ENCODE measurements around the gene INTS11.
A peak's percentile ranks its signal among the peaks of the same experiment; 100 is the strongest.

INTS11 gene

DNA sequence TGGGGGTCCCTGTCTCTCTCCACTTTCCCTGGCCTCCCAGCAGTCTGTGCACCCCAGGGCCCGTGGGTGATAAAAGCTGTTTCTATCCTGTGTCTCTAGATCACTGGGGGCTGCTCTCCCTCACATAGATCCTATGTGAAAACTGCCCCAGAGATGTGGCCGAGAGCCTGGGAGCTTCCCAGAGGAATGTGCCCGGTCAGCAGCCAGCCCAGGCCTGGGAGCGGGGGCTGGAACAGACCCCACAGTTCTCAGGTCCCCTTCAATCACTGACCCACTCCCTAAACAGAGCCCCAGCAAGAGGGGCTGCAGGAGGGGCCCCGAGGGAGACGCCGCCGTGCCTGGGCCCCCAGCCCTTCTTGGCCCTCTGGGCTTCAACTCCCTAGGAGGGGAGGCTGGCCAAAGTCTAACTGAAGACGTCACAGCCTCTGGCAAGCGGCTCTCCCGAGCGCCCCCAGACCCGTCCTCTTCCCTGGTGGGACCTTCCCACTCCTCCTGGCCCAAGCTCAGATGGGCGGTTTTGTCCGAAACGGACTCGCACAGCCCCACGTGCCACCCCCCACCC, 33.5 kb upstream of the INTS11 start:
- no peak for DNase-seq

DNA sequence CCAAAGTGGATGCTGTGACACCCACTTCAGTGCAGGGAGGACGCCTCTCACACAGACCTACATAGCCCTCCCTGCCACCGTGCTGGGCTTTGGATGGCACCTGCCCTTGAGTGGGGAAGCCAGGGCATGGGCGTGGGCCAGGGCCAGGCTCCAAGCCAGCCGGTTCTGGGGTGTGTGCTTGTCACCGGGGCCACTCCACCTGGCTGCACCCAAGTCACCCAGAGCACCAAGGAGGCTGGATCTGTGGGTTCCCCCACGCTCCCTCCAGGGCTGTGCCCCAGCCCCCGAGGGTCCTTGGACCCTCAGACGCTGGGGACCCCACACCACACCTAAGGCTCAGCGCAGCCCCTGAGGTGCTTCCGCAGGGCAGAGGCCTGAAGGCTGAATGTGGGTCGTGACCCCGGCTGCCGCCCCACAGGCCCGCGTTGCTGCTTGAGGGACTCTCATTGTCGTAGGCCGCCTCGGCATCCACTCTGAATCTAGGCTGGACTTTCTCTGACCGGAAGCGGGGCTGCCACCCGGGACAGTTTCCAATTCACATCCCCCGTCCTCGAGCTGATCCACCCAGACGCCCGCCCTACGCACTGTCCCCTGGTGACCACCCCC, 32.4 kb upstream of the INTS11 start:
- no peak for DNase-seq

DNA sequence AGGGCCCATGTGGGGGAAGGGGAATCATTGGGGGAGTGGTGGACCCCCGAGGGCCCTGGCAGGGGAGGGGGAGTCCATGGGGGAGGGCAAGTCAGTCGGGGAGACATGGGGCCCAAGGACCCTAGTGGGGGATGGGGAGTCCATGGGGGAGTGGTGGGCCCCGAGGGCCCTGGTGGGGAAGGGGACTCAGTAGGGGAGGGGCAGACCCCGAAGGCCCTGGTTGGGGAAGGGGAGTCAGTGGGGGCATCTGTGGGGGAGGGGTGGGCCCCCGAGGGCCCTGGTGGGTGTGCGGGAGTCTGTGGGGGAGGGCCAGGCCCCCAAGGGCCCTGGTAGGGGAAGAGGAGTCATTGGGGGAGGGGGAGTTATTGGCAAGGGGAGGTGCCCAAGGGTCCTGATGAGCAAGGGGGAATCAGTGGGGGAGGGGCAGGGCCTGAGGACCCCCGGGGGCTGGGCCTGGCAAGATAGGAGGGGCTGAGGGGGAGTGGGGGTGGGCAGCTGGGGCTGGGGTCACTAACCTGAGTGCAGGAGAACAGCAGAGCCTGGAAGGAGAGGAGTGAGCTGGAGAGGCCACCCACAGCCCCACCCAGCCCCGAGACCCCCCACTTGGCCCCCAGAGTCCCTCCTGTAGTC, 31.8 kb upstream of the INTS11 start:
- no peak for DNase-seq

DNA sequence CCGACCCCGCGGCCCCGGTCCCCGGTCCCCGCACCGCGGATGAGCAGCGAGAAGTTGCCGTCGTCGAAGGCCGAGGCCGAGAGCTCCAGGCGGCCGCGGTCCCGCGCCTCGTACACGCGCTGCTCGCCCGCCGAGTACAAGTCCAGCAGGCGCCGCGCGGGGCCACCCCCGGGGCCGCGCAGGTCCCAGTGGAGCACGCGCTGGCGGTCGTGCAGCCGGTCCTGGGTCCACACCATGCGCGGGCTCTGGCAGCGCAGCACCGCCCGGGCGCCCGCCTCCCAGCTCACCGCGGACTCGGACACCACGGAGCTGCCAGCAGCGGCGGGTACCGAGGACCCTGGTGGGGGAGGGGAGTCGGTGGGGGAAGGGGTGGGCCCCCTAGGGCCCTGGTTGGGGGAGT, 31.0 kb upstream of the INTS11 start:
- no peak for DNase-seq

- peak in 1 of 2 donors; percentile 26 for DNase-seq
Measured at GRCh38 chr1:1354271-1355247, 30.1 kb upstream of the INTS11 start.

DNA sequence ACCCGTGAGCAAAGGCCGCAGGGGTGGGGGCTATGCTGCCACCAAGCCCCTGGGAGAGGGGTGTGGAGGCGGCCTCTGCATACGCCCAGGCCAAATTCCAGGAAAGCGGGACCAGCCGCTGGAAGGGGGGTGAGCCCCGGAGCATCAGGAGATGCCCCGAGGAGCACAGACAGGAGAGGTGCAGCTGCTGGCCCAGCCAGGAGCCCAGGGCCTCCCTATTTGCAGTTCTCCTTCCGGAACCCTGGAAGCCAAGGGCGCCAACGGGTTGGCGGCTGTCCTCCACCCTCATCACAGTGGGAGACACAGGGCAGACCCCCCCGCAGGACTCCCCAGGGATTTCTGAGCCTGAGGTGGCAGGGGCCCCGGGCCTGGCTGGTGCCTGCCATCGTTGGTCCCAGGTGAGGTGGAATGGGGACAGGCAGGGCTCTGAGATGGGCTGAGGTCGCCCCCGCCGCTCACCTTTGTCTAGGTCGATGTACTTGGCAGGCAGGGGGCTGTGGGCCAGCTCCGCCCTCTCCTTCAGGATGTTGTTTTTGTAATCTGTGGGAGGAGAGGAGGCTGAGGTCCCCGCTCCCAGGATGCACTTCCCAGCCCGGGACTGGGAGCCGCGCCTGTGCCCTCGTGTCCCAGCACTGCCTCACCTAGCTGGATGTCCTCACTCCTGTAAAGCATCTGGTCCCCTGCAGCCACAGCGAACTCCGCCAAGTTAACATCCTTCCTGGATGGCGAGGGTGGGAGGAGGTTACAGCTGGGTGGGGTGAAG, 29.1 kb upstream of the INTS11 start:
- no peak for DNase-seq

DNA sequence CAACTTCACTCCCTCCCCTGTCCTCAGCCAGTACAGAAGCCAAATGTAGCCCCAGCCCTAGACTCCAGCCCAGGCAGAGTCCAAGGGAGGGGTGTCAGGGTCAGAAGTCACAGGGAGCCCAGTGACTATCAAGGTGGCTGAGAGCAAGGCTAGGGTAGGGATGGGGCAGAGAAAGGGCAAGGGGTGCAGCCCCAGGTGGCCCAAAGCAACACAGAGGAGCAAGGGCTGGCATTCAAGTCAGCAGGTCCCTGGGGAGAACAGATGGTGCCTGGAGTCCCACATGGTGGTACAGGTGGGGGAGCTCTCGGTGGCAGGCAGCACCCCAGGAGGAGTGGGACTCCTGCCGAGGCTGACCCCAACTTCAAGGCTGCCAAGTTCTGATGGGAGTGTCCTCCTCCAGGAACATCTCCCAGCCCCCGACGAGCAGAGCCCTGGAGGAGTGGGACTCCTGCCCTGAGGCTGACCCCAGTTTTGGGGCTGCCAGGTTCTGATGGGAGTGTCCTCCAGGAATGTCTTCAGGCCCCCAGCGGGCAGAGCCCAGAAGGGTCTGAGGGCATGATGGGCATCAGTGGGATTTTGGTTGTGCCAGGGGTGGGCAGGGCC, 28.4 kb upstream of the INTS11 start:
- DNase-seq, result no peak

DNA sequence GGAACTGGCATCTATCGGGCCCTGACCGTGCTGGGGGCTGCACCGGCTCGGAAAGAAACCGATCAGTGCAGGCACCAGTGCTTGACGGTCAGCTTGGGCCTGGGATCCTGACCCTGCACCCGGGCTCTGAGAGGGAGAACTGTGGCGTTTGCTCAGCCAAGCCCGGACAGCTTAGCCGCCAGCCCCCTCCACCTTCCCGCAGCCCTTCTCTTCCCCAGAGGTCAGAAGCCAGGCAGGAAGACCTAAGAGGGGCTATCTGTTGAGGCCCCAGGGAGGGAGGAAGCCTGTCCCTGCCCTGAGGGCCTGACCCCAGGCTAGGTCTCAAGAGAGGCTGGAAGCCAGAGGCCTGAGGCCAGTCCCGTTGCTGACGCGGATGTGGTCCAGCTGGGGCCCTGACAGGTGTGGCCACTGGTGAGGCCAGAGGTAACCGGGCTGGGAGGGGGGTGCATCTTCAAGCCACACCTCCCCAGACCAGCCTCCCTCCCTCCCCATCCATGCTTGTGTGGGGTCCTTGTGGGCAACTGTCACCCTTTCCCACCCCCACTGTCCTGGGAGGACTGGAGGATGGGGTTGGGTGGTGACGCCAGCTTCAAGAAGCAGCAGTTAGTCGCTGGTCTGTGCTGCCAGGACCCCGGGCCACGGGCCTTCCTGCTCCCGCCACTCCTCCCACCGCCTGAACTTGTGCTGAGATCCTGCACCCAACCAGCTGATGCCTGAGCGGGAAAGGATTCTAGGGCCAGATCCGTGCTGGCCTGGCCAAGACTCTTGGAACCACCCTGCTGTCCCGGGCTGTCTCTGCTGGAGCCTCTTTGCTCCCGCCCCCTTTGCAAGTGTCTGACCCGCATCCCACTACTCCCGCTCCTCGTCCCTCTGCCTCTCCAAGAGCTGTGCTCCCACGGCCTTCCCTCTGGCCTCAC, 27.3 kb upstream of the INTS11 start:
- no peak for DNase-seq

- peak; percentile 66 to 73 for DNase-seq
Measured at GRCh38 chr1:1349256-1350012, 25.0 kb upstream of the INTS11 start, which contains the start of gene DVL1. TSS of gene DVL1 (minus strand) at chr1:1349418. CDS start at chr1:1349065, 353 bp downstream.

GRCh38 chr1:1348420-1349255, 24.2 kb upstream of the INTS11 start:
- DNase-seq, result no peak

DNA sequence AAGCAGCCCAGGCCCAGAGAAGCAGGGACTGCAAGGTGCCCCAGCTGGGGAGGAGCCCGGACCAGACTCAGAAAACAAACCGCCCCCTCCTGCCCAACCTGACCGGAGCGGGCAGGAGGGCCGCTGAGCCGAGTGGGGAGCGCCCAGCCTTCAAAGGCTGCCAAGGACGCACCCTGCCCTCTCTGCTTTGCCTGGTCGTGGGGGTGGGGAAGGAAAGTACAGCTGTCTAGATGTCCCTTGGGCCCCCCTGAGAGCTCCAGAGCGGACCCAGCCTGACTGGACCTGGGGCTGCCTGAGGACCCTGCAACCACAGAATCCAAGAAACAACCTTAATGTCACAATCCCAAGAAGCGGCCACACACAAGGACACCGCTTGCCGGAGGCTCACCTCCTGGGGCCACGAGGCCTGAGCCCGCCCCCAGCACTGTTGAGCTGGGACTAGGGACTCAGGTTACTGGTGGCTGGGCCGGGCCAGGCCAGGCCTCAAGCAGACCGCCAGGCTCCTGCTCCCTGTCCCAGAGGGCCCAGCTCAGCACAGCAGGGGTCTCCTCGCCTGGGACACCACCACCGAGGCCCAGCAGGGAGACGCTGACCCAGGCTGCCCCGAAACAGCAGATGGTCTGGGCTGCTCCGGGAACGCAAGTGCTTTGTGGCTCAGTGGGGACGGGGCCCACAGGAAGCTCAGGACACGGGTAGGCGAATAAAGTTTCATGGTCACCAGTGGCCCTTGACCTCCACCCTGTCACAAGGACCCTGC, 23.4 kb upstream of the INTS11 start:
- no peak for DNase-seq

DNA sequence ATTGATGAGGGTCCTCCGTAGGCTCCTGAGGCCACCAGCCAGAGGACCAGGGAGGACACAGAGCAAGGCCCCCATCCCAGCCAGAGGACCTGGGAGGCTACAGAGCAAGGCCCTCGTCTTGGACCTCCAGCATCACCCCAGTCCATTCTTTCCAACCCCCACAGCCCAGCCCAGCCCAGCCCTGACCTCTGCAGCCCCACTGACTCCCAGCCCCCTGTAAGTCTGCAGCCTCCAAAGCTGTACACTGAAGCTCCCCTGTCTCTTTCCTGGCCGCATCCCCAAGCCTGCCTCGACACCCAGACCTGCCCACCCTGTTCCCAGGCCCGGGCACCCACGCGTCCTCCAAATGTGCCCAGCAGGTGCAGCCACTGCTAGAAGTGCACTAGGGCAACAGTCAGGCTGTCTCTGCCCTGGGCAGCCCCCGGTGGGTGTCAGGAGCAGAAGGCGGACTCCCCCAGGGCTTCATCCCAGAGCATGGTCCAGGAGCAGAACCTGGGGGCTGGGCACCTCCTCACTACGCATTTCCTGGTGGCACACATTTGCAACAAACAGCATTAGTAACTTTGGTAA, 22.7 kb upstream of the INTS11 start:
- DNase-seq, result no peak

- DNase-seq, result no peak
Measured at GRCh38 chr1:1346501-1346890, 22.0 kb upstream of the INTS11 start.

- no peak for DNase-seq
Measured at GRCh38 chr1:1345860-1346500, 21.5 kb upstream of the INTS11 start.

- DNase-seq, result no peak
Measured at GRCh38 chr1:1345384-1345783, 20.9 kb upstream of the INTS11 start.

DNA sequence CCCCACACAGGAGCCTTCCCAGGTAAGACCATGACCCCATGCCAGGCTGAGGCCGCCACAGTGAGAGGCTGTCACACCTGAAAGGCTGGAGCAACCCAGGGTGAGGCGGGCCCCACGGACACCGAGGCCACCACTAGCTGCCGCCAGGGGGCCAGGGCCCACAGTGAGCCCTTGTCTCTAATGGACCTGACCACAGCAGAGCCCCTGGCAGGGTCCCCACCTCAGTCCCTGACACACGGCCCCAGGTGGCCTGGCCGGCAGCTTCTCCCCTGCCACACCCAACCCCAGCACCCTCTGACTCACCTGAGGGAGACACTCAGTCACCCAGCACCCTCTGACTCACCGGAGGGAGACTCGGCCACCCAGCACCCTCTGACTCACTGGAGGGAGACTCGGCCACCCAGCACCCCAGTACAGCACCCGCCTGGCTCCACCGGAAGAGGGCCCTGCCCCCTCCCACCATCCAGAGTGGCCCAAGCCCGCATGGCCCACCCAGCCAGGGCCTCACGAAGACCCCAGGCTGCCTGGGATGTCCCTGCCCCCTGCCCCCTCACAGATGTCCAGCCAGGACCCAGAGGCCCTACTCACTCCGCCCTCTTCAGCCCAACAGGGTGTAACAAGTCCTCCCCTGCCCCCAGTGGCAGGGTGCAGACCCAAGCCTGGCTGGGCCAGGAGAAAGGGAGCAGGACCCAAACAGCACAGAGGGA, 20.3 kb upstream of the INTS11 start:
- peak; percentile 57 to 66 for DNase-seq
